Immature natural killer cell (primary cell): ENCODE data around the gene CLDN22. TPM values are rescaled to one million over a fixed set of nuclear protein-coding genes. Genes with fewer than 3 reads are reported as not detected.

Experiments
- DNase-seq, 3 donors: peaks; one replicate each; pipeline ENCODE4 v3.0.0; 2022; ENCODE audit warnings: mixed read lengths in 1 of 3
- H3K27ac Mint-ChIP-seq, 6 donors: one replicate each; pipeline ENCODE4 v1.8.0; 2020; ENCODE audit warnings: mixed read lengths in 6 of 6, mild to moderate bottlenecking in 5 of 6, inconsistent platforms in 4 of 6, moderate library complexity in 3 of 6
- H3K27me3 Mint-ChIP-seq, 3 donors: one replicate each; pipeline ENCODE4 v1.8.0; 2020 to 2021; ENCODE audit warnings: low read depth in 3 of 3, mild to moderate bottlenecking in 3 of 3, mixed read lengths in 3 of 3, moderate library complexity in 3 of 3, inconsistent platforms in 1 of 3
- H3K36me3 Mint-ChIP-seq, 3 donors: one replicate each; pipeline ENCODE4 v1.8.0; 2020; ENCODE audit warnings: mixed read lengths in 3 of 3, inconsistent platforms in 2 of 3, mild to moderate bottlenecking in 2 of 3
- H3K4me1 Mint-ChIP-seq, 2 donors: one replicate each; pipeline ENCODE4 v1.8.0; 2020; ENCODE audit warnings: inconsistent platforms in 2 of 2, mild to moderate bottlenecking in 2 of 2, mixed read lengths in 2 of 2, moderate library complexity in 1 of 2
- H3K4me3 Mint-ChIP-seq, 5 donors: one replicate each; pipeline ENCODE4 v1.8.0; 2020; ENCODE audit warnings: mild to moderate bottlenecking in 5 of 5, mixed read lengths in 5 of 5, inconsistent platforms in 3 of 5, moderate library complexity in 3 of 5
- H3K9me3 Mint-ChIP-seq, 6 donors: one replicate each; pipeline ENCODE4 v1.8.0; 2020; ENCODE audit warnings: mild to moderate bottlenecking in 6 of 6, mixed read lengths in 6 of 6, inconsistent platforms in 4 of 6, moderate library complexity in 3 of 6
- polyA plus RNA-seq, 3 donors: library from polyadenylated mRNA; unstranded; fragments of 300-500 nt; fragmentation: Illumina TruSeq; gene quantifications; one replicate each; pipeline ENCODE4 v1.2.3, GENCODE V29; 2021

Gene CLDN22
- polyA plus RNA-seq, 3 donors from 2014 or later: 0.52 TPM; not detected in 2

GRCh38 chr4:183353557-183353956, 33.5 kb upstream of the CLDN22 start:
- H3K36me3 Mint-ChIP-seq: no peaks in the 10 kb centered on the region
- H3K27me3 Mint-ChIP-seq: peaks cover 8 to 15% (median 11%) of the 10 kb centered on the region in 3 donors
- H3K9me3 Mint-ChIP-seq: peaks cover 0 to 2% (median 0%) of the 10 kb centered on the region in 6 donors
- H3K27ac Mint-ChIP-seq: no peak overlapping the region
- peaks cover 4 to 16% of the 10 kb centered on the region in 2 donors for H3K4me1 Mint-ChIP-seq
- no peak overlapping the region for H3K4me3 Mint-ChIP-seq
- DNase-seq: no peak

- no peak overlapping the region for H3K27ac Mint-ChIP-seq
- no peaks in the 10 kb centered on the region for H3K36me3 Mint-ChIP-seq
- DNase-seq: no peak
- peaks cover 5 to 15% (median 9%) of the 10 kb centered on the region in 3 donors for H3K27me3 Mint-ChIP-seq
- H3K9me3 Mint-ChIP-seq: peaks cover 0 to 2% (median 0%) of the 10 kb centered on the region in 6 donors
- H3K4me3 Mint-ChIP-seq: no peak overlapping the region
- H3K4me1 Mint-ChIP-seq: peaks cover 6 to 17% of the 10 kb centered on the region in 2 donors
These were observed 32.5 kb upstream of the CLDN22 start for GRCh38 chr4:183352546-183352945.

GRCh38 chr4:183350317-183351071, 30.4 kb upstream of the CLDN22 start:
- no peaks in the 10 kb centered on the region for H3K36me3 Mint-ChIP-seq
- peaks cover 2 to 14% (median 11%) of the 10 kb centered on the region in 3 donors for H3K27me3 Mint-ChIP-seq
- H3K4me1 Mint-ChIP-seq: peaks cover 6 to 17% of the 10 kb centered on the region in 2 donors
- H3K27ac Mint-ChIP-seq: peak overlapping the region in 1 of 6 donors; percentile 83
- peaks cover 0 to 2% (median 0%) of the 10 kb centered on the region in 6 donors for H3K9me3 Mint-ChIP-seq
- no peak for DNase-seq
- peak overlapping the region in 2 of 5 donors; percentile 38 to 47 for H3K4me3 Mint-ChIP-seq

GRCh38 chr4:183349673-183350072, 29.6 kb upstream of the CLDN22 start:
- peaks cover 0 to 2% (median 0%) of the 10 kb centered on the region in 6 donors for H3K9me3 Mint-ChIP-seq
- no peaks in the 10 kb centered on the region for H3K36me3 Mint-ChIP-seq
- no peak for DNase-seq
- peaks cover 6 to 17% of the 10 kb centered on the region in 2 donors for H3K4me1 Mint-ChIP-seq
- H3K27me3 Mint-ChIP-seq: peaks cover 2 to 18% (median 11%) of the 10 kb centered on the region in 3 donors
- H3K4me3 Mint-ChIP-seq: peak overlapping the region in 1 of 5 donors; percentile 59
- no peak overlapping the region for H3K27ac Mint-ChIP-seq

GRCh38 chr4:183348706-183349659, 28.9 kb upstream of the CLDN22 start:
- peaks cover under 1 to 22% (median 11%) of the 10 kb centered on the region in 3 donors for H3K27me3 Mint-ChIP-seq
- peaks cover 7 to 20% of the 10 kb centered on the region in 2 donors for H3K4me1 Mint-ChIP-seq
- H3K4me3 Mint-ChIP-seq: peak overlapping the region in 4 of 5 donors; percentile 38 to 59 (median 46)
- DNase-seq: no peak
- H3K36me3 Mint-ChIP-seq: no peaks in the 10 kb centered on the region
- H3K9me3 Mint-ChIP-seq: peaks cover 0 to 2% (median 0%) of the 10 kb centered on the region in 6 donors
- H3K27ac Mint-ChIP-seq: no peak overlapping the region

- H3K36me3 Mint-ChIP-seq: no peaks in the 10 kb centered on the region
- H3K4me1 Mint-ChIP-seq: peaks cover 10 to 28% of the 10 kb centered on the region in 2 donors
- peaks cover 0 to 2% (median 0%) of the 10 kb centered on the region in 6 donors for H3K9me3 Mint-ChIP-seq
- no peak overlapping the region for H3K4me3 Mint-ChIP-seq
- DNase-seq: no peak
- peaks cover 2 to 23% (median 12%) of the 10 kb centered on the region in 3 donors for H3K27me3 Mint-ChIP-seq
- H3K27ac Mint-ChIP-seq: no peak overlapping the region
These were observed 28.1 kb upstream of the CLDN22 start for GRCh38 chr4:183348136-183348535.

GRCh38 chr4:183347566-183347965, 27.5 kb upstream of the CLDN22 start:
- no peak for DNase-seq
- Mint-ChIP-seq H3K36me3 (no peaks in the 10 kb centered on the region), H3K27me3 (peaks cover 3 to 22% (median 12%) of the 10 kb centered on the region in 3 donors), H3K27ac (no peak overlapping the region), H3K4me3 (no peak overlapping the region), H3K4me1 (peaks cover 13 to 31% of the 10 kb centered on the region in 2 donors), H3K9me3 (peaks cover 0 to 2% (median 0%) of the 10 kb centered on the region in 6 donors)

GRCh38 chr4:183347146-183347545, 27.1 kb upstream of the CLDN22 start:
- H3K27me3 Mint-ChIP-seq: peaks cover 3 to 18% (median 12%) of the 10 kb centered on the region in 3 donors
- H3K36me3 Mint-ChIP-seq: no peaks in the 10 kb centered on the region
- H3K9me3 Mint-ChIP-seq: peaks cover 0 to 2% (median 0%) of the 10 kb centered on the region in 6 donors
- H3K4me1 Mint-ChIP-seq: peaks cover 13 to 31% of the 10 kb centered on the region in 2 donors
- no peak overlapping the region for H3K4me3 Mint-ChIP-seq
- no peak overlapping the region for H3K27ac Mint-ChIP-seq
- DNase-seq: no peak

GRCh38 chr4:183345261-183345660, 25.2 kb upstream of the CLDN22 start:
- no peak overlapping the region for H3K27ac Mint-ChIP-seq
- peaks cover 0 to under 1% (median 0%) of the 10 kb centered on the region in 6 donors for H3K9me3 Mint-ChIP-seq
- H3K27me3 Mint-ChIP-seq: peaks cover 3 to 13% (median 8%) of the 10 kb centered on the region in 3 donors
- peaks cover 15 to 44% of the 10 kb centered on the region in 2 donors for H3K4me1 Mint-ChIP-seq
- peaks cover 0 to 3% (median 0%) of the 10 kb centered on the region in 3 donors for H3K36me3 Mint-ChIP-seq
- no peak overlapping the region for H3K4me3 Mint-ChIP-seq
- no peak for DNase-seq

- Mint-ChIP-seq H3K36me3 (peaks cover 0 to 5% (median 0%) of the 10 kb centered on the region in 3 donors), H3K9me3 (no peaks in the 10 kb centered on the region), H3K4me3 (no peak overlapping the region), H3K27ac (no peak overlapping the region), H3K27me3 (peaks cover 3 to 13% (median 8%) of the 10 kb centered on the region in 3 donors), H3K4me1 (peaks cover 15 to 48% of the 10 kb centered on the region in 2 donors)
- no peak for DNase-seq
These were observed 24.6 kb upstream of the CLDN22 start for GRCh38 chr4:183344523-183345255.

GRCh38 chr4:183343730-183344129, 23.7 kb upstream of the CLDN22 start:
- H3K27me3 Mint-ChIP-seq: peaks cover 6 to 13% (median 6%) of the 10 kb centered on the region in 3 donors
- H3K4me1 Mint-ChIP-seq: peaks cover 15 to 44% of the 10 kb centered on the region in 2 donors
- H3K4me3 Mint-ChIP-seq: peak overlapping the region in 4 of 5 donors; percentile 24 to 80 (median 64)
- H3K36me3 Mint-ChIP-seq: peaks cover 0 to 5% (median 0%) of the 10 kb centered on the region in 3 donors
- no peak overlapping the region for H3K27ac Mint-ChIP-seq
- DNase-seq: peak in 1 of 3 donors; percentile 11
- no peaks in the 10 kb centered on the region for H3K9me3 Mint-ChIP-seq

- Mint-ChIP-seq H3K27me3 (peaks cover 6 to 13% (median 6%) of the 10 kb centered on the region in 3 donors), H3K27ac (peak overlapping the region in 2 of 6 donors; percentile 39 to 75), H3K4me1 (peaks cover 17 to 48% of the 10 kb centered on the region in 2 donors), H3K36me3 (peaks cover 0 to 5% (median 0%) of the 10 kb centered on the region in 3 donors), H3K4me3 (peak overlapping the region; percentile 53 to 83 (median 76)), H3K9me3 (no peaks in the 10 kb centered on the region)
- peak; percentile 15 to 42 (median 26) for DNase-seq
These were observed 22.8 kb upstream of the CLDN22 start for GRCh38 chr4:183342541-183343533.
